HG02798 (cell line): ENCODE results near the gene ARSI.

Experiments used
- ATAC-seq: cut with Tn5 transposase; IDR thresholded peaks from one replicate; pipeline ENCODE4 v1.9.1; 2021; ENCODE audit warnings: mild to moderate bottlenecking; ENCODE audit not compliant: unreplicated experiment, poor library complexity

The ARSI gene

DNA sequence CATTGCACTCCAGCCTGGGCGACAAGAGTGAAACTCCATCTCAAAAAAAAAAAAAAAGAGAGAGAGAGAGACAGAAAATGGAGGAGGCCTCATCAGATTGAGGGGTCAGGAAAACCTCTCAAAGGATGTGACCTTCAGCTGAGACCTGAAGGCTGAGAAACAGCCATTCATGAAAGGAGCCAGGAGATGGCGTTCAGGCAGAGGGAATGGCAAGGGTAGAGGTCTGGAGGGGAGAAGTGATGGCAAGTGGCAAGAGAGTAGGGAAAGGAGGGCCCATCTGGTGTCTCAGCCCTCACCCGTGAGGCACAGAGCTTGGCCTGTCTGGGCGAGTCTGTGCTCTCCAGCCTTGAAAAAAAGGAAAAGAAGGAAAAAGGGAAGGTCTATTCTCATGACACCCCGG is 30.2 kb downstream of the ARSI start:
- no peak for ATAC-seq

DNA sequence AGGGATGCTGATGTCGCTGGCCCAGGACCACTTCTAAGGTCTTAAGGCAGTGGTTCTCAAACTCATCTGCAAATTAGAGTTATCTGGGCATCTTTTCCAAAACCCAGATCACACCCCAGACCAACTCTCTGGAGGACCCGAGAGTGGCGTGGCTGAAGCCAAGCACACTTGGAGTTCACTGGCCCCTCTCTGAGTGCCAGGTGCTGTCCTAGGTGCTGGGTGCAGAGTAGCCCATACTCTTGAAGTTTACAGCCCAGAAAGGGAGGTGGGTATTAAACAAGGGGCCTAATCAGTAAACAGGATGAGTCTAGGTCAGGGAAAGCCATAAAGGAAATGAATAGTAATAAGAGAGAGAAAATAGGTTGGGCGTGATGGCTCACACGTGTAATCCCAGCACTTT is 30.8 kb downstream of the ARSI start:
- no peak for ATAC-seq

DNA sequence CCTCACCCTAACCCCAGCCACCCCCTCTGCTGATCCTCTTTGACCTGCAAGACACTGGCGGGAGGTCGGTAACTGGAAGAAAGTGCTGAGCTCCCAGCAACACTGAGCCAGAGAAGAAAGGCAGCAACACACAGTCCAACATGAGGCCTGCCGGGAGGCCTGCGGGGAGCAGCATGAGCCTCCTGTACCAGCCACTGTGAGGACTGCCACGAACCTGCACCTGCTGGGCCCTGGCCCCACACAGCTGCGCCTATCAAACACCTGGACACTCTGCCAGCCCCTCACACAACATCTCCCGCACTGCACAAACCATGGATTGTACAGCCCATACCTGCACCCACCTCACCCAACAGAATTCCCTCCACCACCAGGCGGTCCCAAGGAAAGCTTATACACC is 31.4 kb downstream of the ARSI start:
- ATAC-seq: no peak

DNA sequence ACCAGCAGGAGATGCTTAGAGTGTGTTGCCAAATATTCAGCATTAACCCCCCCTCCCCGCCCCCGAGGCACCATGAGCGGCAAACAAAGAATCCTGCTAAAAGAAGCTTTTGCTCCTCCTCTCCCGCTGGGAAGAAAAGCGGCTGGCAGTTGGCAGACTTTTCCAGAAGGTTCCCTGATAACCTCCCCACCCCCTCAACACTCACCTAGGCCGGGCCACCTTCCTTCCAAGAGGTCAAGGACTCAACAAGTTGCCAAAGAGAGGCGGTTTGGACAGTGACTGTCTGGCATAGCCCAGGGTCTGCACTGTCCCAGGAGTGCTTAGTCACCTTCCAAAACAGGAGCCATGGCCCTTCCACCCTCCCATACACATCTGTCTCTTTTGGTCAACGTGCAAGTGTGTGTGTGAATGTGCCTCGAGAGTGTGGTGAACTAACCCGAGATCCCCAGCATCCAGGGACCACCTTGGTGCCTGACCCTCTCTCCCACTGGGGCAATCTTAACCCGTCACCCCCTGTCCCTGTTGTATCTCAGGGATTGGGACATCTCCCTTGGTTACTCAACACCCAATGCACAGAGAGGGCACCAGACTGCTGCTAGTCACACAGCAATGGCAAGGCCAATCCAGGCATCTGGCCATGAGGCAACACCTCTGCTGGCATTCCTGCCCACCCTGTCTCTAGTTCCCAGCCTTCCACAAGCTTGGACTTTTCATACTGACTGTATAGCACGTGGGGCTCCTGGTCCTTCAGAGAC is 32.0 kb downstream of the ARSI start:
- ATAC-seq: no peak

DNA sequence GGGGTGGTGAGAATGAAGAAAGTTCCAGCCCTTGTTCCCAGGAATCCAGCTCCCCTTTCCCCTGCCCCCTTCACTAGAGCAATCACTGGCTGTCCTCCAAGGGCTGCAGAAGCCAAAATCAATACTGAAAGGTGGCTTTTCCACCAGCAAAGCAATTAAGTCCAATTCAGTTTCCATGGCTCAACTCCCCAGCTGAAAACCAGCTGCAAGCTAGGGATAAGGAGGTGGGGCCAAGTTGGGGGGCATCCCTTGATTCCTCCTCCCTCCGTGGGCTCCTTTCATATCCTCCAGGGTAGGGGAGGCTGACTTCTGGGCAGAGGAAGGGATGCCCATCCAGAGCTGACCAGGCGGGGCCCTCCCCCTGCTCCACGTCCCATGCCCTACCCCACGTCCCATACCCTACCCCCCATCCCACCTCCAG is 35.8 kb downstream of the ARSI start:
- ATAC-seq: no peak

DNA sequence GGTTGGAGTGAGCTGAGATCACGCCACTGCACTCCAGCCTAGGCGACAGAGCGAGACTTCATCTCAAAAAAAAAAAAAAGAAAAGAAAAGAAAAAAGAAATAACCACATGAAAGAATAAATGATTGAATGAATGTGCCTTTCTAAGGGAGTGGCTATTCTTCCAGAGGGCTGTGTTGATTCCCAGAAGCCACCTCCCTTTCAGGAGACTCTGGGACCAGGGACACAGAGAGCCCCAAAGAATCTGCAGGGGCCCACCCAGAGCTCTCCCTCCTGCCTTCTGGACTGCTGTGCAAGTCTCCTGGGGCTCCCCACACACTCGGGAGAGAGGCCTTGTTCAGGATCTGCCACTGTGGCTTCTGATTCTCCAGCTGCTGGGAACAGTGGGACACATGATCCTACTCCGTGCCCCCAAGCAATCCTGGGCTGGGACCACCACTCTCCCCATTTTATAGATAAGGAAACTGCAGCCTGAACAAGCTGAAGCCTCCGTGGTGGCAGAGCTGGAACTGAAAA is 36.8 kb downstream of the ARSI start:
- ATAC-seq: no peak

DNA sequence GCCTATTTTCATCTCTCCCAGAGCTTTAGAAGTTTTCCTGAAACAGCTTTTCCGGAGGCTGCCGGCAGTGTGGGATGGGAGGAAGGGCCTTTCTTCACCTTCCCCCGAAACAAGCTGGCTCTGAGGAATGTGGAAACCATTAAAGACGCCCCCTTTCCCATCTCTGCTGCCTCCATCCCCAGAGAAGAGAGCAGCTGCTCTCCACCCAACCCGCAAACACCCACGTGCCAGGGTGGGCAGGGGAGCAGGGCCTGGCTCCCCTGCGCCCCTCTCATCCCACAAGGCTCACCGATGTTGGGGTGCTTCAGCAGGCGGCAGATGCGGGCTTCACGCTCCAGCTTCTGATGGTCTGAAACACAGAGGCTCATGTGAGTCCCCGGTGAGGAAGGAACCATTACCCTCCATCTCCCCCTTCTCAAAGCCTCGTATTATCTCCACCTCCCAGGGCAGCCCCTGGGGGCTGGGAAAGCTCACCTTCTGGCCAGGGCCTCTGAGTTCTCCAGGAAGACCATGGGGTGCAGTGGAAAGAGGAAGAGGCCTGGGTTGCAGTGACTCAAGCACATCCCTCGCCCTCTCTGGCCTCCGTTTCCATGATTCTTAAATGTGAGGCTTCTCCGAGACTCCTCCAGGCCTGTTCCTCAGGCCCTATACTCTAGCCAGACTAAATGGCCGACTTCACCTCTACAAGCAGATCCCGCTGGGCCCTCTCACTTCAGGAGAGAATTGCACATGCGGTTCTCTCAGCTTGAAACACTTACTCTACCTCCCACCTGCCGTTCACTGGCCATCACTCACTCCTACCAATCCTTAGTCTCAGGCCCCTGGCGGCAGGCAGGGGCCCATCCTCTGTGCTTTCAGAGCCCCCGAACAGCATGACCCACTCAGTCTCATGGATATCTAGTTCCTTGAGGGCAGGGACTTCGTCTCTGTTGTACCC is 37.8 kb downstream of the ARSI start:
- ATAC-seq: no peak

DNA sequence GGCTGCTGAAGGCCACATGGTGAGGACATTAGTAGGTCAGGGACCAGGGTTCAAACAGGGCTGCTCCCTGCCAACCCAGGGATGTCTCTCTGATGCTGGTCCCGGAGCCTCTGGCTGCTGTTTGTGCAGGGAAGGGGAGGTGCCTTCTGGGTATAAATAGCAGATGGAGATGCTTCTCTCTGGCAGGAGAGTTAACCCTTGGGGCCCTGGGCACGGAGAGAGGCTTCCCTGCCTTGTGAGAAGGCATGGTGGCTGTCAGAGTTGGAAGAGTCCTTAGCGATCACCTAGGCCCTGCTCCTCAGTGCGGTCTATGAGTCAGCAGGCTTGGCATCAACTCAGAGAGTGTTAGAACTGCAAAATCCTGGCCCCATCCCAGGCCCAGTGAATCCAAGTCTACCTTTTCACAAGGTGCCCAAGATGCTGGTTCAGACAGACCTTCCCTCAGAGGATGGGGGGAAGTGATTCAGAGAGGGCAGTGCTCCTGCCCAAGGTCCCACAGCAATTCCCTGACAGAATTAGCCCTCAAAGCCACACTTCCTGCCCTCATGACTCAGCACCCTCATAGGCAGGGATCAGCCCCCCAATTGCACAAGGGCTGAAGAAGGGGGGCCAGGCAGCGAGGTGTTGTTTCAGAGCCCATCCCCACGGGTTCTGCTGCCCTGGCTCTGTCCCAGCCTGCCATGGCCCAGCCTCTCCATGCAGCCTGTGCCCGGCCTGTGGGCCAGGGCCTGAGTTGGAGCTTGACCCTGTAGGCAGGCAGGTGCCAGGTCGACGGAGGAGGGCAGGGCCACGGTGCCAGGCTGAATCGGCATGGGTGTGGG is 38.7 kb downstream of the ARSI start:
- no peak for ATAC-seq

DNA sequence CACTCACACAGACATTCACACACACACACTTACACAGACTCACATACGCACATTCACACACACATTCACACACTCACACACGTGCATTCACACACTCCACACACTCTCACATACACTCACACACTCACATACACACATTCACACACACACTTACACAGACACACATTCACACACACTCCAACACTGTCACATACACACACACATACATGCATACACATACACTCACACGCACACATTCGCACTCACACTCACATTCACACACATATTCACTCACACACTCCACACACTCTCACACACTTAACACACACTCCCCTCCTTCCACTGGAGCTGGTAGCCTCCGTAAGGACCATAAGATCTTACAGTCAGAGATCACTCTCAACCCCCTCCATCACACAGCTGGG is 39.3 kb downstream of the ARSI start:
- no peak for ATAC-seq

DNA sequence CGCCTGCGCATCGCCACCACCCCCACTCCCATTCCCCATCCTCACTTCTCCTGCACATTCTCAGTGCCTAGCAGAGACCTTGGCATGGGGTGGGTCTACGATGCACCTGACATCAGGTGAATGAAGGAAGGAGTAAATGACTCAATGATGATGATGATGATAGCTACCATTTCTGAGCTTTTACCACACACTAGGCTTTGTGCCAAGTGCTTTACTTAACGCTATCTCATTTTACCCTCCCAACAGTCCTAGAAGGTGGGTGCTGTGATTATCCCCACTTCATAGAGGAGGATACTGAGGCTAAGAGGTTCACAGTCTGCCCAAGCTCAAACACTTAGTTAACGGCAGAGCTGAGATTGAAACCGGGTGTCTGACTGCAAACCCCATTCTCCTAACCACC is 40.2 kb downstream of the ARSI start:
- no peak for ATAC-seq

DNA sequence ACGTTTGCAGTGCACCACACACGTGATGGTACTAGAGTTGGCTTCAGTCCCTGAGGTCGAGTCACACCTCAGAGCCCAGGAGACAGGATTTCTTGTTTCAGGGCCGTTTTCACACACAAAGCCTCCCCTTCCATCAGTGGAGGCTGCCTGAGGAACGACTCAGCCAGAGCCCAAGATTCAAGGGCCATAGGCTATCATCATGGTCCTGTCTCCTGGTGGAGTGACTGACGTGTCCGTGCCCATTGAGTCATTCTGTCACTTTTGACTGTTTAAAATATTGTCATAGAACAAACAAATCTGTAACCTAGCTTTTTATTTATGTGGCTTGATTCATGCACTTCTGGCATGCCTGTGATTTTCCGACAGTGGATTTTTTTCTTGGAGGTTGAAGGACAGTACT is 41.5 kb downstream of the ARSI start:
- no peak for ATAC-seq

DNA sequence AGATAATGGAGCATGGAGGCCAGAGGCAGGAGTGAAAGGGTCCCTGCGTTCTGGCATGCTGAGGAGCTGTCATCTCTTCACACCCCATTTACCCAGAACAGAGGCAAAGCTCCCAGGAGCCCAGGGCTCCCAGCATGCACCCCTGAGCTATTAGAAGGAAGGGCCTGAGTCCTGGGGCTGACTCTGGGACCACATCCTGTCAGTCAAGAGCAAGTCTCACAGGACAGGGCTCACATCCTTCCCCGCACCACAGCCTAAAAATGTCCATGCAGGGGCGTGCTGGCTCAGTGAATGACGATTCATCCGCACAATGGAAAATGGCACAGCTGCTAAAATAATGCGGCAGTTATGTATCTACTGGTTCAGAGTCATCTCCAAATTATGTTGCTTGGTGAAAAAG is 44.6 kb downstream of the ARSI start:
- no peak for ATAC-seq

DNA sequence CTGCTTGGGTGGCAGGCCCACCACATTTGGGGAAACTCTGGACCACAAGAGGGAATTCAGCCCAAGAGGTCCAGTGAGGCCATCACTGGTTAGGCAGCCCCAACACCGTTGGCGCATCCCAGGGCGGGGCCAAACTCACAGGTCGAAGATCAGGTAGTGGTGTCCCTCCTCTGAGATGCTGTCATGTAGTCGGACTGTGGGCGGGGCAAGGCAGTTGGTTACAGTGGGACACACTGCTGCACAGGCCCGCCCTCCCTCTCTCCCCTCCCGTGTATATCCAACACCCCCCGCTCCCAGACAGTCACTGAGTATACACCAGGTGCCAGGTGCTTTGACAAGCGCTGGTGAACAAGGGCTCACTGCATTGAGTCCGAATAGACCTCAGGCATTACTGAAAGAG is 45.3 kb downstream of the ARSI start:
- ATAC-seq: no peak

DNA sequence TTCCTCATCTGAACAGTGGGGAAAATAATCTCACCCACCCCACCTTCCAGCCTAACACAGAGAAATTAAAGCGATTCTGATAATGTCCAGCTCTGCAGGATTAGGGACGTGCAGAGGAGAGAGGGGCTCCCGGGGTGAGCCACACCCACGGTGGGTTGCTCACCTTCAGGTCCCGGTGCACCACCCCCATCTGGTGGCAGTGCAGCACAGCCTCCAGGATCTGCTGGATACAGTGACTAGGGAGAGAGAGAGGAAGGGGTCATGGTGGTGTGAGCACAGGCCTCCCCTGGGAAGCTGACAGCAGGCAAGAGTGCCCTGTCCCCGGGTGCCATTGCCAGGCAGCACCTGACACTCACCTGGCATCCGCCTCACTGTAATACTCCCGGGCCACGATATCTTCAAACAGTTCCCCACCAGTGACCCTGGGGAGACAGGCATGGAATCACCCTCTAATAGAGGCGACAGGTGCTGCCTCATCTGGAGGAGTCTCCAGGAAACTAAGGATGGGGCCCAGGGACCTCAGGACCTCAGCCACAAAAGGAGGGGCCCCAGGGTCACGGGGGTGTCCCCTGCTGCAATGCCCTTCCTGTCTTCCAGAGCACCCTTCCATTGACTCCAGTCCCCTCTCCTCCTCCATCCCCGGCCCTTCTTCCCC is 46.2 kb downstream of the ARSI start:
- no peak for ATAC-seq

DNA sequence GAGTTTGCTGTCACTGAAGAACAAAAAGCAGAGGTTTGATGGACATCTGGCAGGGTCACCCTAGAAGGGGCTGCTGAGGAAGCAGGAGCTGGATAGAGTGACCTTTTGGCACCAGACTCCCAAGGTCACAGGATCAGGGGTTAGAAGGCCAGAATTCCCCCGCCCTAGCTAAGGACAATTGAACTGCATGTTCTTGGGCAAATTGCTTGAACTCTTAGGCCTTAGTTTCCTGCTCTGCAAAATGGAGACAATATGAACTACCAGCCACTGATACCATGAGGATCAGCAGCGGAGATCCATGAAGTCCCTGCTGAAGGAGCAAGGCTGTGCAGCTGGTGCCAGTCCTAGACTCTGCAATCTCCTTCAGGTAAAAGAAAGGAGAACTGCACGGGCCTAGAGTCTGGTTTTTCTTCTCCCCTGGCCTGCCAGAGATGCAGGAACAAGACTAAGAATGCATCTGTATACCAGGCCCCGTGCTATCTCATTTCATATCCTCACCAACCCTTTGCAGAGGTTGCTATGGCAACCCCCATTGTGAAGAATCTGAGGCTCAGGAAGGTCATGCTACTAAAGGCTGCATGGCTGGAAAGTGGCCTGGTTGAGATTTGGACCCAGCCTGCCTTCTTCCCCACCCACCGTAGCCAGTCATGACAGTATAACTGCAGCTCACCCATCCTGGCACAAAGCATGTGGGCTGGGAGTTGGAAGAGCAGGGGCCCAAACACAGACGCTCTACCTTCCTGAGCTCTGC is 46.9 kb downstream of the ARSI start:
- no peak for ATAC-seq

DNA sequence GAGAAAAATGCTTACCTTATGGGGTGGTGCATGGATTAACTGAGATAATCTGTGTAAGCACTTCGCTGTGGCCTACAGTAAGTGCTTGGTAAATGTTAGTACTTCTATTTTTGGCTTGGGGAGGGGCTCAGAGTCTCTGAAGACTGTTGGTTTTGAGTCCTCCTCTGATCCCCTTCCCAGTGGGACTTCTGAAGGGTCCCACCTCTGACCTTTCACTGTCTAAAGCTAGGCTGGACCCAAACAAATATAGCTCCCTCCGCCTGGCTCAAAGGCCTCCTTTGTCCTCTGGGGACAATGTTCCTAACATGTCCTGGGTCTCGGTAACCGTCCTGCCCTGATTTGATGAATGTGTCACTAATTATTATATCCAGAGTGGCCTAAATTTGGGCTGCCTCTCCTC is 47.9 kb downstream of the ARSI start:
- no peak for ATAC-seq

DNA sequence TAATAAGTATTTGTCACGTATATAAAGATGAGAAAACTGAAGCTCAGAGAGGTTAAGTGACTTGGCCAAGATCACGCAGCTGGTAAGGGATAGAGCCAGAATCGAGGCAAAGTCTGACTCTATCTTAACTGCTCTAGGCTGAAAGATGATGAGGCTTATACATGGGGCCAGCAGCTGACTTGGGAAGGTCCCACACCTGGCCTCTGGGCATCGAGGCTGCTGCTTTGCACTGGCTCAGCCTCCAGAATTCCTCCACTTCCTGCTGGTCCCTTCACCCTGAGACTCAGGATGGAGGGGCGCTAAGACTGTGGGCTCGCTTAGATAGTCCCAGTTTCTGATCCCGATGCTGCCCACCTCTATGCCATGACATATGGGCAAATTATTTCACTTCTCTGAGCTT is 48.3 kb downstream of the ARSI start:
- ATAC-seq: no peak

DNA sequence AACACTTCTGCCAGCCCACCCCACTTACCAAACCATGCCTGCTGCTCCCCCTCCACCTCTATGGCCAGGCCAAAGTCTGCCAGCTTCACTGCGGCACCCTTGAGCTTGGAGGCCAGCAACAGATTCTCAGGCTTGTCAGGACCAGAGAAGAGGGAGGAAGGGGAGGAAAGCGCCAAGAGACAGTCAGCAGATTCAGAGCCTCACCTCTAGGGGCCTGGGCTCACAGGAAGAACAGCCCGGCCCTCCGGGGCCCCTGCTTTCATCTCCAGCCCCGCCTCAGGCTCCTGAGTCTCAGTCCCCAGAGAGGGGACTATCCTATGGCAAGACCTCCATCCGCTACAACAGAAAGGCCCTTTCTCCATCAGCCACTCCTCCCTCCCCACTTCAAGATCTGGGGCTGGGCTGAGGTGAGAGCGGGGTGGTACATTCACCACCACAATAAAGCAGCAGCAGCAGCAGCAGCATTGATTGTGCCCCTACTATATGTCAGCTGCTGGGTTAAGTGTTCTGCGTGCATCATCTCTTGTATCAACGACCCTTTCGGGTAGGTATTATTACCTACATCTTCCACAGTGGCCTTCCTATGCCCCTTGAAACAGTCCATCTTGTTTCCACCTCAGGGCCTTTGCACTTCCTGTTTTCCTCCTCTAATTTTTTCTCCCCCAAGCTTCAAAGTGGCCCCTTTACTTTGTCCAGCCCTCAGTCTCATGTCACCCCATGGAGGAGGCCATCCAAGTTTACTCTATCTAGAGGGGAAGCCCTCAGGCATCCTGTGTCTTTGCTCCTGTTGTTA is 49.1 kb downstream of the ARSI start:
- ATAC-seq: no peak

DNA sequence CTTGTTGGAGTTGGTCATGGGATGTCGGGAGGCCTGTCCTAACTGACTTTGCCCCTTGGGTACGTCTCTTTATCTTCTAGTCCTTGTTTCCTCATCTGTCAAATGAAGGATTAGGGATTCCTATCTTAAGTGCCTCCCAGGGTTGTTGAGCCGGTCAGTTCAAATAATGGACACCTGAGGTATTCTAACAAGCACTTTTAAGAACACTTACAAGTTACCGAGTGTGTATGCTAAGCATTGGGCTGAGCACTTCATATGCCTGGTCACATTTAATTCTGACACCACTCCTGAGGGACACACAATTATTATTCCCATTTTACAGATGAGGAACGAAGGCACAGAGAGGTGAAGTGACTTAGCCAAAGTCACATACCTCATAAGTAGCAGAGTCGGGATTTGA is 50.2 kb downstream of the ARSI start:
- ATAC-seq: no peak
